ENCODE measurements around the gene TPP2. TPM values are rescaled to one million over a fixed set of nuclear protein-coding genes. Genes with fewer than 3 reads are reported as not detected.

TPP2 gene
- total and polyA plus RNA-seq, 9 of the 15 experiments (the other 6 are each of a cell fraction or from before 2014, with no cell fraction given): 18.8 to 87.7 (median 55.9) TPM

GRCh38 chr13:102726430-102726829 is 129.6 kb downstream of the TPP2 start:
- BruUV-seq (replicated peaks): no TSS peak
- Histone ChIP-seq H3K9me3 (replicated peaks; ENCODE audit: control insufficient read depth, insufficient read depth, low read depth, low read length) (no peaks in the 10 kb centered on the region), H3K4me2 (ENCODE audit: insufficient read depth, low read length) (no peak overlapping the region), H3K27me3 (ENCODE audit: control insufficient read depth in 2 of 2, insufficient read depth in 2 of 2, low read length in 2 of 2) (no peaks in the 10 kb centered on the region), H3K9ac (ENCODE audit: insufficient read depth in 1 of 2, low read depth in 2 of 2, low read length in 2 of 2) (no peak overlapping the region), H3K79me2 (ENCODE audit: control insufficient read depth, insufficient read depth, low read length) (no peaks in the 10 kb centered on the region), H4K20me1 (replicated peaks; ENCODE audit: control insufficient read depth, insufficient read depth, low read length) (no peaks in the 10 kb centered on the region), H3K4me3 (no peak overlapping the region), H3K9me1 (ENCODE audit: control insufficient read depth, insufficient read depth, low read length) (no peaks in the 10 kb centered on the region), H3K36me3 (ENCODE audit: control insufficient read depth, insufficient read depth, low read length) (no peaks in the 10 kb centered on the region), H3K27ac (ENCODE audit: extremely low read depth, low read depth, low read length) (no peak overlapping the region), H2AFZ (ENCODE audit: low read depth, low read length) (no peak overlapping the region), H3K4me1 (replicated peaks in 1 of 2; ENCODE audit: control insufficient read depth in 2 of 2, insufficient read depth in 2 of 2, low read length in 2 of 2) (no peaks in the 10 kb centered on the region)
- in situ Hi-C loops (cut with MboI): no loop called here
- DNase-seq (ENCODE audit: extremely low read depth in 1 of 4, low spot score in 3 of 4): peak in 1 of 4 experiments; percentile 8
- ATAC-seq: peak; percentile 66; the same call in 2 of the 3 replicates
- ChIA-PET POLR2A (no interaction called here), CTCF (ENCODE audit: low intra/inter-chr PET ratio) (interaction anchor here (2.8 kb wide), 1 partner anchor 146 kb away, joined by 10 read pairs; no protein-coding TSS in a partner anchor)
- intact Hi-C loops (cut with micrococcal nuclease): loop anchor here (2.0 kb wide), 1 partner anchor 42 kb away; no protein-coding TSS in a partner anchor
- WGBS (ENCODE audit: insufficient coverage, low coverage, missing lambda C conversion rate): 6% methylated on average over 2 of the region's 2 CpGs
- FAIRE-seq: peak; percentile 23
- TF ChIP-seq CTCF (IDR thresholded peaks at IDR 0.05 in 2 of 3, conservative IDR thresholded peaks at IDR 0.05 in 1 of 3; ENCODE audit: insufficient read depth in 2 of 3, low read depth in 1 of 3, low read length in 3 of 3): peak in 1 of 3 experiments; percentile 19; a peak in 1 of 6 replicates
- TF ChIP-seq RAD21 (CRISPR knock-in tag; conservative IDR thresholded peaks at IDR 0.05 in 1 of 2, IDR thresholded peaks at IDR 0.05 in 1 of 2): peak; percentile 11 to 32; a peak in 1 of 4 replicates
- no peak for TF ChIP-seq TCF3 (CRISPR knock-in tag; IDR thresholded peaks at IDR 0.05)

Other genes with a start within 250 kb of the TPP2 start
- gene FGF14, start 194.9 kb upstream of the TPP2 start, total RNA-seq (2014; rRNA removed): not detected in 2 replicates
- gene FGF14, start 194.9 kb upstream of the TPP2 start, total RNA-seq (2014; rRNA removed; fragmentation: Illumina TruSeq; extraction: Trizol): not detected in 2 replicates
- not detected in 2 replicates for gene FGF14, start 194.9 kb upstream of the TPP2 start, total RNA-seq (2015; rRNA removed; fragmentation: Illumina TruSeq; extraction: Trizol)
- gene FGF14, start 194.9 kb upstream of the TPP2 start, total RNA-seq (2021): not detected in 2 replicates
- not detected in 2 replicates for gene FGF14, start 194.9 kb upstream of the TPP2 start, polyA plus RNA-seq (2011; rRNA removed)
- not detected in 2 replicates for gene FGF14, start 194.9 kb upstream of the TPP2 start, polyA plus RNA-seq (2014; fragmentation: Illumina TruSeq; extraction: Trizol)
- gene FGF14, start 194.9 kb upstream of the TPP2 start, polyA plus RNA-seq (2014; fragmentation: Nextera tagmentation; extraction: Ambion mirVana): not detected
- not detected in 2 replicates for gene FGF14, start 194.9 kb upstream of the TPP2 start, polyA plus RNA-seq (2014; rRNA removed)
- not detected in 2 replicates for gene METTL21C, start 98.1 kb downstream of the TPP2 start, total RNA-seq (2014; rRNA removed)
- not detected in 2 replicates for gene METTL21C, start 98.1 kb downstream of the TPP2 start, total RNA-seq (2014; rRNA removed; fragmentation: Illumina TruSeq; extraction: Trizol)
- gene METTL21C, start 98.1 kb downstream of the TPP2 start, total RNA-seq (2015; rRNA removed; fragmentation: Illumina TruSeq; extraction: Trizol): not detected in 2 replicates
- gene METTL21C, start 98.1 kb downstream of the TPP2 start, total RNA-seq (2021): not detected in 2 replicates
- gene METTL21C, start 98.1 kb downstream of the TPP2 start, polyA plus RNA-seq (2011; rRNA removed): not detected in 2 replicates
- not detected in 2 replicates for gene METTL21C, start 98.1 kb downstream of the TPP2 start, polyA plus RNA-seq (2014; fragmentation: Illumina TruSeq; extraction: Trizol)
- not detected for gene METTL21C, start 98.1 kb downstream of the TPP2 start, polyA plus RNA-seq (2014; fragmentation: Nextera tagmentation; extraction: Ambion mirVana)
- not detected in 2 replicates for gene METTL21C, start 98.1 kb downstream of the TPP2 start, polyA plus RNA-seq (2014; rRNA removed)
- 21.7 and 24.1 TPM in 2 replicates for gene TEX30, start 176.8 kb downstream of the TPP2 start, total RNA-seq (2014; rRNA removed)
- 40.9 and 42.0 TPM in 2 replicates for gene TEX30, start 176.8 kb downstream of the TPP2 start, total RNA-seq (2014; rRNA removed; fragmentation: Illumina TruSeq; extraction: Trizol)
- 29.6 and 37.0 TPM in 2 replicates for gene TEX30, start 176.8 kb downstream of the TPP2 start, total RNA-seq (2015; rRNA removed; fragmentation: Illumina TruSeq; extraction: Trizol)
- 25.8 and 26.4 TPM in 2 replicates for gene TEX30, start 176.8 kb downstream of the TPP2 start, total RNA-seq (2021)
- gene TEX30, start 176.8 kb downstream of the TPP2 start, polyA plus RNA-seq (2011; rRNA removed): 26.7 and 37.3 TPM in 2 replicates
- 30.2 TPM in 2 replicates for gene TEX30, start 176.8 kb downstream of the TPP2 start, polyA plus RNA-seq (2014; fragmentation: Illumina TruSeq; extraction: Trizol)
- 100 to 1,000 TPM; 109 to 143 TPM for gene TEX30, start 176.8 kb downstream of the TPP2 start, polyA plus RNA-seq (2014; fragmentation: Nextera tagmentation; extraction: Ambion mirVana)
- gene TEX30, start 176.8 kb downstream of the TPP2 start, polyA plus RNA-seq (2014; rRNA removed): 39.5 and 40.6 TPM in 2 replicates
- 10.3 and 11.8 TPM in 2 replicates for gene POGLUT2, start 202.0 kb downstream of the TPP2 start, total RNA-seq (2014; rRNA removed)
- 10.8 and 11.6 TPM in 2 replicates for gene POGLUT2, start 202.0 kb downstream of the TPP2 start, total RNA-seq (2014; rRNA removed; fragmentation: Illumina TruSeq; extraction: Trizol)
- 11.2 and 11.4 TPM in 2 replicates for gene POGLUT2, start 202.0 kb downstream of the TPP2 start, total RNA-seq (2015; rRNA removed; fragmentation: Illumina TruSeq; extraction: Trizol)
- 9.7 and 10.6 TPM in 2 replicates for gene POGLUT2, start 202.0 kb downstream of the TPP2 start, total RNA-seq (2021)
- gene POGLUT2, start 202.0 kb downstream of the TPP2 start, polyA plus RNA-seq (2011; rRNA removed): 9.2 and 11.8 TPM in 2 replicates
- 9.4 and 11.4 TPM in 2 replicates for gene POGLUT2, start 202.0 kb downstream of the TPP2 start, polyA plus RNA-seq (2014; fragmentation: Illumina TruSeq; extraction: Trizol)
- 1 to 10 TPM; 3.8 to 5.2 TPM for gene POGLUT2, start 202.0 kb downstream of the TPP2 start, polyA plus RNA-seq (2014; fragmentation: Nextera tagmentation; extraction: Ambion mirVana)
- 9.3 and 15.3 TPM in 2 replicates for gene POGLUT2, start 202.0 kb downstream of the TPP2 start, polyA plus RNA-seq (2014; rRNA removed)
- gene BIVM, start 202.1 kb downstream of the TPP2 start, total RNA-seq (2014; rRNA removed): 11.1 and 18.2 TPM in 2 replicates
- gene BIVM, start 202.1 kb downstream of the TPP2 start, total RNA-seq (2014; rRNA removed; fragmentation: Illumina TruSeq; extraction: Trizol): 18.3 and 22.5 TPM in 2 replicates
- gene BIVM, start 202.1 kb downstream of the TPP2 start, total RNA-seq (2015; rRNA removed; fragmentation: Illumina TruSeq; extraction: Trizol): 14.2 and 16.8 TPM in 2 replicates
- 15.9 and 17.1 TPM in 2 replicates for gene BIVM, start 202.1 kb downstream of the TPP2 start, total RNA-seq (2021)
- 16.9 and 23.1 TPM in 2 replicates for gene BIVM, start 202.1 kb downstream of the TPP2 start, polyA plus RNA-seq (2011; rRNA removed)
- 12.7 and 14.8 TPM in 2 replicates for gene BIVM, start 202.1 kb downstream of the TPP2 start, polyA plus RNA-seq (2014; fragmentation: Illumina TruSeq; extraction: Trizol)
- gene BIVM, start 202.1 kb downstream of the TPP2 start, polyA plus RNA-seq (2014; fragmentation: Nextera tagmentation; extraction: Ambion mirVana): 1 to 10 TPM; 3.6 to 4.1 TPM
- gene BIVM, start 202.1 kb downstream of the TPP2 start, polyA plus RNA-seq (2014; rRNA removed): 19.5 and 25.5 TPM in 2 replicates
- 29.3 and 33.9 TPM in 2 replicates for gene ERCC5, start 249.0 kb downstream of the TPP2 start, total RNA-seq (2014; rRNA removed)
- 36.0 and 44.9 TPM in 2 replicates for gene ERCC5, start 249.0 kb downstream of the TPP2 start, total RNA-seq (2014; rRNA removed; fragmentation: Illumina TruSeq; extraction: Trizol)
- gene ERCC5, start 249.0 kb downstream of the TPP2 start, total RNA-seq (2015; rRNA removed; fragmentation: Illumina TruSeq; extraction: Trizol): 37.6 and 43.1 TPM in 2 replicates
- gene ERCC5, start 249.0 kb downstream of the TPP2 start, total RNA-seq (2021): 24.4 and 25.5 TPM in 2 replicates
- gene ERCC5, start 249.0 kb downstream of the TPP2 start, polyA plus RNA-seq (2011; rRNA removed): 16.6 and 17.6 TPM in 2 replicates
- 32.5 and 35.4 TPM in 2 replicates for gene ERCC5, start 249.0 kb downstream of the TPP2 start, polyA plus RNA-seq (2014; fragmentation: Illumina TruSeq; extraction: Trizol)
- gene ERCC5, start 249.0 kb downstream of the TPP2 start, polyA plus RNA-seq (2014; fragmentation: Nextera tagmentation; extraction: Ambion mirVana): 10 to 100 TPM in 1 of 2 experiments, 1 to 10 TPM in 1; 7.4 to 10.4 TPM
- gene ERCC5, start 249.0 kb downstream of the TPP2 start, polyA plus RNA-seq (2014; rRNA removed): 25.9 and 37.2 TPM in 2 replicates

Data from K562 (cell line).